NOMO-1 treated with dmso at 0.1 percent for 144 hours (cell line): Measurements from ENCODE around the gene HOXC10.

ENCODE experiments used
- DNase-seq: peaks from one replicate; lab custom pipeline; 2025; ENCODE audit not compliant: unreplicated experiment; lab: John Stamatoyannopoulos, UW

The HOXC10 gene

DNA sequence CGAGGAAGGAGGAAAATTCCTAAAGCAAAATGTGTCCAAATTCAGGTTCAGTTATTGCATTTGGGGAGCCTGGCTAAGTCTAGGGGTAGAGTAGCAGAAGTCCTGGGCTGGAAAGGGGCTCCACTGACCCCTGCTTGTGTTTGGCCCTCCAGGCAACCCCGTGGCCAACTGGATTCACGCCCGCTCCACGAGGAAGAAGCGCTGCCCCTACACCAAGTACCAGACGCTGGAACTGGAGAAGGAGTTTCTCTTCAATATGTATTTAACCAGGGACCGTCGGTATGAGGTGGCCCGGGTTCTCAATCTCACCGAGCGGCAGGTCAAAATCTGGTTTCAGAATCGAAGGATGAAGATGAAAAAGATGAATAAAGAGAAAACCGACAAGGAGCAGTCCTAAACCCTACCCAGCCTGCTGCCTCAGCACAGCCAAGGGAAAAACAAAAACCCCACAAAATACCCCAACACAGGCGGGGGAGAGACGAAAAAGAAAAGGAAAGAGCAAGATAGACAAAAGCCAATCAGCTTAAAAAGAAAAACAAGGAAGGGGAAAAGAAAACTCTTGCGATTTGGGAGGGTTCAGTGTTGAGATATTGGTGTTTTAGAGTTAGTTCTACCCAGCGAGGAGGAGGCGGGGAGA is 17.4 kb downstream of the HOXC10 start:
- DNase-seq, result no peak

DNA sequence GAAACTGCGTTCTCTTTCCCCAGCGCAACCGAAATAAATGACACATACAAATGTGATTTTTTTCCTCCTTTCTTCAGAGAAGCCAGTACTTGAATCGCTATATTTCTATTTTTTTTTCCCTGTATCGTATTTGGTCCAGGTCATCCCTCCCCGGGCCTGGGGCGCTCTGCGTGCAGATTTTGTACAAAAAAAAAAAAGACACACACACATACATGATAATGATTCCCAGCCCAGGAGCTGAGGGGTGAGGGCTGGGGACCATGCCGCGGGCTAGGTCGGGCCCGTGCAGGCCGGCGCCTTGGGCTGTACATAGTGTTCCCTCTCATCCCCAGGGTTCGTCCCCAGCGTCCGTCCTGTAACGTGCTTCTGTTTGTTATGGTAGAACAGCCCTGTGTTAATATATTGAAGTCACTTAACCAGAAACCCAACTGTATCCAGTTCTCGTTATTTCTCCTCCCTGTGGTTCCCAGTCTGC is 18.0 kb downstream of the HOXC10 start:
- DNase-seq, result no peak

DNA sequence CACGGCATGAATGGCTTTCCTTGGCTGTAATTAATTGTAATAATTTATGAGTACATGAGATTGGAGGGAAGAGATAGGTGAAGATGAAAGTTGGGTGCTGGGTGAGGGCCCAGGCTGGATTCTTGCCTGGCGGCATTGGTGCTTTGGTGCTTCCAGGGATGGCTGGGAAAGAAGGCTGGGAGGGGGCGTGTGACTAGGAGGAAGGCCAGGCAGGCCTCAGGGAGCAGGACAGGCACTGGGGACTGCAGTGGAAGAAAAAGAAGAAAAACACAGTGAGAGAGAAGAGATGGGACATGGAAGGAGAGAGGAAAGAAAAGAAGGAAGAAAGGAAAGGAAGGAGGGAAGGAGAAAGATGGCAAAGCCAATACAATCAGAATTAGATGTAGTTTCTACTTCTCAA is 18.7 kb downstream of the HOXC10 start:
- DNase-seq, result no peak

DNA sequence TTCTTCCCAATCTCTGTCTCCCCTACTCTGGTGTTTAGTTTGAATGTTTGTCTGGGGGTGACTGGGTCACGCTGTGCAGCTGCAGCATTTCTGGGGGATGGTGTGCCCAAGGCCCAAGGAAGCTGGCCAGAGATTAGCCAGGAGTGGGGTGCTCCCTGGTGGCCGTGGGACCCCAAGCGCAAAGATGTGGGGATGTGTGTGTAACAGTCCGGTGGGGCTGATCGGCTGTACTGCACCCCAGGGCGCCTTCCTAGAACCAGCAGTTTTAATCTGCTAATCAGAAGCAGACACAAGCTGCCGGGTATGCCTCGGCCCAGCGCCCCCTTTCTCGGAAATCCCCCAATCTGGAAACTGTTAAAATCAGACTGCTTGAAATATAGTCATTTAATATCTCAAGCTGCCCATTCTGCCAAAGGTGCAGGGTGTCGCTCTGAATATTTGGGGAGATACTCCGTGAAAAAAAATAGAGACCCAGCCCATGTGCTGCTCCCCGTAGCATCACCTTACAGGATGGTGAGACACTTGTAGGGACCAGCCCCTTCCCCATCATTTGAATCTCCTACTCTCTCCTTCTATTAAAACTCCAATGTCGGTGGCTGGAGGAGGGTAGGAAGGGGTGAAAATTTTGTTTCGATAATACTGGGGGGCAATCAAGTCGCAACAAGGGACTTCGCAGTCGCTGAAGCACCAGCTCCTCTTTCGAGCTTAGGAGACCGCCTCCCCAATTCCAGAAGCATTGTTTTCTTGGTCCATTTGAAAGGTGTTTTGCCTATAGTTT is 19.3 kb downstream of the HOXC10 start:
- no peak for DNase-seq

DNA sequence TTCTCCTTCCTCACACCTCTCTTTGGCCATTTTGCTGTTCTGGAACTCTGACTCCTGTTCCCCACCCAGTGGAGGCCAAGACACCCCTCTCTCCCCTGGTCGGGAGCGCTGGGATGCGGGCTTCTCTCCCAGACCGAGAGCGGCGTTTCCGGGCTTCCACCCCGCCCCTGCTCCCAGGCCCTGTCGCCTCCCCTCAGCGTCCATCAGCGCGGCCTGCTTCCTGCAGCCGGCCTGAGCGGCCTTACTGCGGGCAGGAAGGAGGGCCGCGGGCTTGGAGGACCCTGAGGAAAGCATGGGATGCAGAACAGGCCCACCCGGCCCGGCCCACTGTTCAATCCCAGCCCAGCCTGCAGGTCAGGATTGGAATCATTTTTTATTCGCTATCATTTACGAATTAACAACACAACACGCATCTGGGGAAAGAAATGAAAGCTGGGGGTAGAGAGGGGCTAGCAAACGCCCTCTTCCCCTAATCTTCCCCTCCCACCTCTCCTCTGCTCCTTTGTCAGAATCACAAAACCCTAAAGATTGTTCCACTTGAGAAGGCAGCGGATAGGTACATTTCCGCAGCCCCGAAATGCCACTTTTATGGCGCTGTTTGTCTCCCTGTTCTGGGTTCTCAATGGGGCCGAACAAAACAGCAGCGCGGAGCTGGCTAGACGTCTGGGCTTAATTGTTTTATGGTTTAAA is 20.0 kb downstream of the HOXC10 start:
- DNase-seq, result no peak

DNA sequence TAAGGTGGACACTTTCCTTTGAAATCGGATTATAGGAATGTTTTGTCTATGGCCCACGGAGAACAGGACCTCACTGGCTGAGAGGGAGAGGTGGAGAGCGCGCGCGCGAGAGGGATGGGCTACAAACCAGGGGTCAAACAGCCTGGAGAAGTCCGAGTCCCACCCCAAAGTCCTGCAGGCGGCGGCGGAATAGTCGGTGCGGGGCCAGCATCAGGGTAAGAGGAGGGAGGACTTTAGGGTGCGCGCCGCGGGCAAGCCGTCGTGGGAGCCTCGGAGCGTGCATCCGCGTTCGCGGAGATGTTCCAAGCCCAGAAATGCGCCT is 20.5 kb downstream of the HOXC10 start:
- DNase-seq, result no peak

DNA sequence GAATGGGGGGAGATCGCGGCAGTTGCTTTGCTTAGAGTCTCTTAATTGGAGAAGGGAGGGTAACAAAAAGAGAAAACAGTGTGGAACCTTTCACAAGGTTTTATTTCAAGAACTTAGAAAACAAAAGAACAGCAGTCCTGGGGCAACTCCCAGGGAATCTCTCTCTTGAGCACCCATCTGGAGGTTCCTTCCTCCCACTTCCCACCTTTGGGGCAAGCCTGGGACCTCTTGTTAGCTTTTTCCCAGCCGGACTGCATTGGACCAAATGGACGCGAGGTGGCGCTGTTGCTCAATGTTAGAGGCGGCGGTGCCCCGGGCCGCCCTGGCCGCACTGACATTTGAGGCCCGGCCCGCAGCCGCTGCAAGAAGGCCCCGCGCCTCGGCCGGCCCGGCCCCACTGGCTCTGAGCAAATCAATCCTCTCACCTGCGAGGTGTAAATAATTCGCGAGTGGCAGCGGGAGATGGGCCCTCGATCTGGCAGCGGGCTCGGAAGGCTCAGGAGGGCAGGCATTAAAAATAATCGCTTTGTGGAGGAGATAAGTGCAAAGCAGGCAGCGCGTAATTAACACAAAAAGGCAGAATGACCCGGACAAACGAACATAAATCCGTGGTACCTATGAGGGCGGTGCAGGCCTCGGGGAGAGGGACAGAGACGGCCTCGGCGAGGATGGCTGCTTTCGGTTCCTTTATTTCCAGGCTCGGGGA is 21.1 kb downstream of the HOXC10 start:
- DNase-seq, result peak; percentile 30

DNA sequence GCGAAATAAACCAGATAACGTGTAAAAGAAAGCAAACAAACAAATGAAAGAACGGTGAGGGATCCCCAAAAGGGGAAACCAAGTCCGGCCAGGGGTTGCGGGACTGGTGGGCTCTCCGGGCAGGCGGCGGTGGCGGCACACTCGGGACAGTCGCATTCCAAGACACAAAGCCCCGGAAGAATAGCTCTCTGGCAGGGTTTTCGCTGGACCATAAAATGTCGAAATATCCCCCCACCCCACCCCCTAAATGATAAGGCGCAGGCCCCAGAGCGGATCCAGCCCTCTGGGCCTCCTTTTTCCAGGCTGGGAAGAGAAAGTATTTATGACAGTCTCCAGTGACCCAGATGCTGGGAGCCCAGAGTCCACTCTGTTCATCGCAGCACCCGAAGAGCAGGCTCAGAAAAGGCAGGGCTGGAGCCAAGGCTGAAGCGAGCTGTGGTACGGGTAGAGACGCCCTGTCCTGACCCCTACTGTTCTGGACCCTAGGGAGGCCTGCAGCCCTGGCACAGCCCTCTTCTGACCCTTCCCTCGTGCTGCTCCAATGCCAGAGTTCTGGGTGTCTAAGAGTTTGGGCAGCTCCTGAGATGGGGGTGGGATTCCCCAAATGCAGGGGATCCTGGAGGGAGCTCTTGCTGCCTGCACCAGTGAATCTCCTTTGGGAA is 21.7 kb downstream of the HOXC10 start:
- no peak for DNase-seq

DNA sequence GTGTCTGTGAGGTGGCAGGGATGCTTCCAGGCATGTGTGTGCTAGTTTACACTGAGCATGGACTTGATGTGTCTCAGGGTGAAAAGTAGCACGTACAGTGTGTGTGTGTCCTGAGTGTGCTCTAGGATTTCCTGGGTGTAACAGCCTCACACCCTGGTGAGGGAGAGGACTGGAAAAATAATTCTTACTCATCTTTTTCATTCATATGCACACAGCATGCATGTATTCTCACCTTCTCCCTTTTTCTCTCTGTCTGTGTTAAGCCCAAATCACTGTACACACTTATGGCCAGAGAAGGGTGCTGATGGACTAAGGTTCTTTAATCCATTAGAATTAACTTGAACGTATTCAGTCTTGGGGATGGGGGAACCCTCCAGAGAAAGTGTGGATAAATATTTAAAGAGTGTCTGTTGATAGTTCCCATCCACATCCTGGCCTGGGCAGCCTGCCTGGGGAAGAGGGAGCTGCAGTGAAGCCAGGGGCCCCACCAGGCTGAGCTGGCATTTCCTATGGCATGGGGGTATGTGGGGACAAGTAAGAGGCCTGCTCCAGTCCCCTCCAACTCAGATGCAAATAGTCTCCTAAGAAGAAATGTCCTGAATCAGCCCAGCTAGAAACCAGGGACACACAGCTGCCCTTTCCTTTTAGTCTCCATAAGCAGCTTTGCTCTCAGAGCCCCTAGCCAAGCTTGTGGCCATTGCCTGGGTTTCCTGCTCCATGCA is 22.8 kb downstream of the HOXC10 start:
- no peak for DNase-seq

DNA sequence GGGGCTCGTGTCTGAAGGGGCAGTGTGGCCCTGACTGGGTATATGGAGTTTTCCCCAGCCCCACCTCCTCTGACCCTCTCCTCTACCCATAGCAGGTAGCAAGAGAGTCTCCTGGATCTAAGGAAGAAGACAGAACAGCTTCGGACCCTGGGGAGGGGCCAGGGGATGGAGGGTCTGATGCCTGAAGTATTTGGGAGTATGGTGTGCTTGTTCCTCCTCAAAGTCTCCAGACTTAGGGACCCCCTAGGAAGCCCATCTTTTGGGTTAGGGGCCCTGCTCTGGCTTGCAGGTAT is 23.3 kb downstream of the HOXC10 start:
- DNase-seq, result no peak

DNA sequence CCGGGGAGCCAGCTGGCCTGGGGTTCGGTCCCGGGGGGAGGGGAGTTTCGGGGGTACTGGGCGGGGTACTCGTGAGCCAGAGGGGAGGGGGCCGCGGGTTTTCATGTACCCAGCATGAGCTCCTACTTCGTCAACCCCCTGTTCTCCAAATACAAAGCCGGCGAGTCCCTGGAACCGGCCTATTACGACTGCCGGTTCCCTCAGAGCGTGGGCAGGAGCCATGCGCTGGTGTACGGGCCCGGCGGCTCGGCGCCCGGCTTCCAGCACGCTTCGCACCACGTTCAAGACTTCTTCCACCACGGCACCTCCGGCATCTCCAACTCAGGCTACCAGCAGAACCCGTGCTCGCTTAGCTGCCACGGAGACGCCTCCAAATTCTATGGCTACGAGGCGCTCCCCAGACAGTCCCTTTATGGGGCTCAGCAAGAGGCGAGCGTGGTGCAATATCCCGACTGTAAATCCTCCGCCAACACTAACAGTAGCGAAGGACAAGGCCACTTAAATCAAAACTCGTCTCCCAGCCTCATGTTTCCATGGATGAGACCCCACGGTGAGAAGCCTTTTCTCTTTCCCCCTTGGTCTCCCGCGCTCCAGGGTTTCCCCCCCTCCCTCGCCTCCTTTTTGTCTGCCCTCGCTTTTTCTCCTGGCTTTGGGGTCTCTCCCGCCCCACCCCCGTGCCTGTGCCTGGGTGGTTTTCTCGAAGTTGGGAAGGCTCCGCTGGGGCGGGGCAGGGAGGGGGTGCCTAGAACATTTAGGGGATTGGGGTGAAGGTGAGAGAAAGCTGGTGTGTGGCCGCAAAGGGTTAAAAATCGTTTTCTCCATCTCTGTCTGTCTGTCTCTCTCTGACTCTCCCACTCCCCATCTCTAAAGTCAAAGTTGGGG is 24.5 kb downstream of the HOXC10 start:
- no peak for DNase-seq

DNA sequence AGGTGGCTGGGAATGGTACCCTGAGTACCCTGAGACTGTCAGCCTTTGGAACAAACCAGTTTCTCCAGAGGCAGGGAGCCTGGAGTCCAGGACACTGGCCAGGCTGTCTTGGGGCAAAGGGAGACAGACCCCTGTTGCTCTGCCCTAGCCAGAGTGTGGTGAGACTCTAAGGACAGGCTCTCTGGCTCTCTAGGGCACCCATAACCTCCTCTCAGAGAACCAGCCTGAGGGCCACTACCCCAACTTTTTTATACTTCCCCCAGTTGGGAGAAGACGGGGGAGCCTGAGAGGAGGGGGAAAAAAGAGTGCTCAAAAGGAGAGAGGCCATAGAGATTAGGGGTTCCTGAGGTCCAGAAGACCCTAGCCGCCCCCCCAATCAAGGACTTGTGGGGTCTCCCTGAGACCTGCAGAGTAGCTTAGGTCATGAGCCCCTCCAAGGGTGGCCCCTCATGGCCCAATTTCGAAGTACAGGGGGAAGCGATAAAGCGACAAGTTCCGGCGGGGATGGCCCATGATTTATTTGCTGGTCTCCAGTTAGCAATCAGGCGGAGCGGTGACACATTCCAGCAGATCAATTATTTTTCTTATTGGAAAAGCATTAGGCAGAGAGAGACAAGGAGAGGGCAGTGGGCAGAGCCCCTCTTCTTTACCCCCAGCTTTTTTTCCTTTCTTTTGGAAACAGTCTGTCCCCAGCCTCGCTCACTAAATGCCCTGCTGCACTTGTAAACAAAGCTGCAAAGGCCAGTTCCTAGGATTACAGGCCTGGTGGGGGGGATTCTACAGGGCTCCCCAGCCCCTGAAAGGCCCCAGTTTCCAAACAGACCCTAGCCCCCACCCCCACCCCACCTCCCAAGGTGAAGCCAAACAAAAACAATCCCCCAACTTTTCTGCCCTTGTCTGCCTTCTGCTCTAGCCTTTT is 25.4 kb downstream of the HOXC10 start:
- no peak for DNase-seq

DNA sequence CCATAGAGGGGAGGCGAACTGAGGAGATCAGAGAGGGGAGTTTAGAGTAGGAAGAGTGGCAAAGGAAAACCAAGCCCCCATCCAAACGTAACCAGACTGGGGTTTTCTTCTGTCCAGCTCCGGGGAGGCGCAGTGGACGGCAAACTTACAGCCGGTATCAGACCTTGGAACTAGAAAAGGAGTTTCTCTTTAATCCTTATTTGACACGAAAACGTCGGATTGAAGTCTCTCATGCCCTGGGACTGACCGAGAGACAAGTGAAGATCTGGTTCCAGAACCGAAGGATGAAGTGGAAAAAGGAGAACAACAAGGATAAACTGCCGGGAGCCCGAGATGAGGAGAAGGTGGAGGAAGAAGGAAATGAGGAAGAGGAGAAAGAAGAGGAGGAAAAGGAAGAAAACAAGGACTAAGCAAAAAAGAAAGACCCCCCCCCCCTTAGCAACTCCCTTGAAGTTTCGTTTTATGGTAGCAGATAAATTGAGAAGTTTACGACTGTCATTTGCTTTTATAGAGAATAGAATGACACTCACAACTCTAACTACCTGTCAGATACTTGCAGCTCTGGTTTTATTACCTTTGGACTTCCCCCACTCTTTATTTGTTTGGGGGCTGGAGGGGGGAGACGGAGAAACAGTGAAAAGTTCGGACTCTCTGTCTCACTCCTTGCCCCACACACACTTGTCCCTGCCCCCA is 26.2 kb downstream of the HOXC10 start:
- no peak for DNase-seq

DNA sequence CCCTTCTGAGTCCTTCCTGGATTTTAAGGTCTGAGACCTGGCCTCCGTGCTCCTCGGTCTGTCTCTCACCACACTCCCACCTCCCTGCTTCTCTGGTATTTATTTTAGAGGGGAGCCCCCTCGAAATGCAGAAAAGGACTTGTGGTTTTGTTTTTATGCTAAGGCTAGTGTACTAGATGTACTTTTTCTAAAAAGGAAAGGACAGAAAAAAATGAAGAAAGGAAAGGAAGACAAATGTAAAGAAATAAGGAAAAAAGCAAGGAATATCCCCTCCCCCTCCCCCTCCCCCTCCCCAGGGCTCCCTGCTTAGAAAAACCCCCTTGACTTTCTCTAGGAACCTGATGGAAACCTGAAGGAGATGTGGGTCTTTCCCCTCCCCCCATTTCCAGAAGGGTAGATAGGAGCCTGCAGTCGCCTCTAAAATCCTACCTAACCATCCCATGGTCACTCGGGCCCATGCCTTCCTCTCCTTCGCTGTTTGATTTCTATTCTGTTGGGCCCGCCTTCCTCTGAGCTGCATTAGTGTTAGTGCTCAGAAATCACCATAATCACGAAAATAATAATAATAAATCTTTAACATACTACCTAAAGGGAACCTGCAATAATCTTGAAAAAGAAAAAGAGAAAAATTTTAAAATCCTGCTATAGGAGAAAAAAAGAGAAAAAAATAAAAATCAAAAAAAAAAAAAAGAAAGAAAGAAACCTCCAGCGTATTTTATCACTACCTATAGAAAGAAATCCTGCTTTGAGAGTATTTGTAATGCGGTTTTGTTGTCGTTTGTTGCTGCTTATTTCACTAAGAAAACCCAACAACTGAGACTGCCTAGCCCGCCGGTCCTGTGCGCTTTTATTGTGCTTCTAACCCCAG is 27.0 kb downstream of the HOXC10 start:
- DNase-seq, result no peak

DNA sequence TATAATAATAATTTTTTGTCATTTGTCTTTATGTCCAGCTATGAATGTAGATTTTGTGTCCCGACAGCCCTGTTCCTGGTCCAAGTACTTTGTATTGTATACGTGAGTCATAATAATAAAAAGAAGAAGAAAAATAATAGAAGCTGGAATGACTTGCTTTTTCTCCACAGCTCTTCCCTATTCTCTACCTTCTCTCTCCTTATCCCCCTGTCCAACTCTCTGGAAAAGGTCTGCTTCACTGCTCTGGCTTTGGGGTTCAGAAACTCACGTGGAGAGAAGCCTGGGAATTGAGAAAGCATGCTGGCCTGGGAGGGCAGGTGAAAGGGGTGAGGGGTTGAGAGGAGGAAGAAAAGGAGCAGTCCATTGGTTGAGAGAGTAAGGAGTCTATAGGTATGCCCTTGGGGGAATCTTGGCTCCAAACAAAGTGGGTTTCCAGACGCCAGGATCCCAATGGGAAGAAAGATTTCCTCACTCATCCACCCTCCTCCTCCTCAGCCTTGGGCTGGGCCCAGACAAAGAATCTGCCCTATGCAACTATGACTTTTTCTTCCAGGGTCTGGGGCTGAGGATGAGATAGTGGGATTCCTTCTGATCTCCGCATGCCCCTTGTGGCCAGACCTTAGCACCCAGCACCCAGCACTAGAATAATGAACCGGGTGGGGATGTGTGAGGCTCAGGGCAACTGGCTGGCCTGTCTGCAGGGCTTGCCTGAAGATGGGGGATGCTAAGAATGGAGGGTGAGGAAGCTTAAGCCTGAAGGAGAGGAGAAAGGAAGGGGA is 27.9 kb downstream of the HOXC10 start:
- no peak for DNase-seq

DNA sequence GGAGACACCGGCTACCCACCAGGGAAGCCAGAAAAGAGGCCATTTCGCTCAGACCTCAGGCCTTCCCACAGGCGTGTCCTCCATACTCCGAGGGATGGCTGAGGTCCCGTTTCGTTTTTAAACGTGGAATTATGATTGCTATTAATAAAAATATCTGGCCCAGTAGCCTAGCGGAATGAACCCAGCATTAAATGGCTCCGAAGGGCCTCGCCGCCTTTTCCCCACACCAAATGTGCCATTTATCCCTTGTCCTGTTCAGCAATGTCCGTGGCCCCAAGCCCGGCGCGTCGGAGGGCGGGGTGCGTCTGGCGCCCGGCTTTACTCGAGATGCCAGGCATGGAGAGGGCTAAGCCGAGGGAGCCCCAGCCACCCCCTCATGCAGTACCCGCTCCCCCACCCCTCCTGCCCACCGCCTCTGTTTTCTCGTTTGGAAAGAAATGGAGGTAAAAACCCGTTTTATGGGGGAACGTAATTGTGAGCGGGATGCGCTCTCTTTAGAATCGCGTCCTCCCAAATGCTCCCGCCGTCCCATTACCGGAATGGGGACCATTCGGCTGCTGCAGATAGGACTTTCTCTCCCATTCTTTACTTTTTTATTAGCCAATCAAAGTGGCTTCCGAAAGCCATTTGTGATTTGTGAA is 29.6 kb downstream of the HOXC10 start:
- DNase-seq, result no peak
